Measurements from ENCODE around the gene FCSK. TPM values are rescaled to one million over a fixed set of nuclear protein-coding genes. Genes with fewer than 3 reads are reported as not detected.
"Not testable (repeated sequence)": the region's sequence is repeated elsewhere in the genome, so short reads cannot be mapped to it uniquely, and the experiment has no call there.

Gene FCSK
- total RNA-seq, 1 experiment from 2014 or later = 12.9 TPM

DNA sequence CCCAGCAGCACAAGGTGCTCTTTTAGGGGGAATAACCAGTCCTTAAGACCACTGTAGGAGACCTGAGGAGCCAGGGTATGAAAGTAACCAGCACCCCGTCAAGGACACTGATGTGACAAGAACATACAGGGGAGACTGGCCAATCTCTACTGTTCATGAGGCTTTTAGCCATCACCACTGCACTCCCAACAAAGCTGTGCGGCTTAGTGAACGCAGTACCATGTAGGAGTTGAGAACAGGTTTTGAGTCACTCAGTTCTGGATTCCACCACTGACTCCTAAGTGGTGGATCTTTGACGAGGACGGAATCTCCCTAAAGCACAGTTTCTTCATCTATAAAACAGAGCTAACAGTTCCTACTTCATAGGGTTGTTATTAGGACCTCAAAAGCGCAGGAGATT lies 42.1 kb downstream of the FCSK start:
- in situ Hi-C loops (cut with HindIII; ENCODE audit: low sequenced_read_pairs) = no loop called here
- no peak for DNase-seq (ENCODE audit: low spot score)

DNA sequence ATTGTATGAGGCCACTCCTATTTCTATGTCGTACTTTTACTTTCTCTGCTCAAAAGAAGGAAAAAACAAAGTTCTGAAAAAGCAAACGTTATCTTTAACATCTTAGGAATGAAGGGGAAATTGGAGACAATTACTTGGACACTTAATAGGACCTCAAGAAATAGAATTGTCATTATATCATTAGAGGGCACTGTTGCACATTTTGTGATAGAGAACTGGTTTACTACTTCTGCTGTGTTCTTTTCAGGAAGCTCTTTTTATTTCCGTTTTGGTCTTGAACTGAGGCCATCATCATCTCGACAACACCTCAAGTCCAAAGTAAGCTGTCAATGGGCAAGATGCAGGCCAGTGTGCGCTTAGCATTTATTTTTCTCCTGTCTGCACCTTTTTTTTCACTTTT lies 54.4 kb downstream of the FCSK start:
- no peak for DNase-seq (ENCODE audit: low spot score)
- in situ Hi-C loops (cut with HindIII; ENCODE audit: low sequenced_read_pairs) = no loop called here

DNA sequence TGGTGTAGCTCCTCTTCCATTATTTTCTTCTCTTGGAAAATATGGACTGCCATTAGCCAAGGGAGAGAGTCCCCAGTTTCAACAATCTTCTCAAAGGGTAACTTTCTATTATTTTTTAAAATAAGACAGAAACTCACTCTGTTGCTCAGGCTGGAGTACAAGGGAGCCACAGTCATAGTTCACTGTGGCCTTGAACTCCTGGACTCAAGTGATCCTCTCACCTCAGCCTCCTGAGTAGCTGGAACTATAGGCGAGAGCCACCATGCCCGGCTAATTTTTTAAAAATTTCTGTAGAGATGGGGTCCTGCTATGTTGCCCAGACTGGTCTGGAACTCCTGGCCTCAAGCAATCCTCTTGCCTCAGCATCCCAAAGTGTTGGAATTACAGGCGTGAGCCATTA lies 55.8 kb downstream of the FCSK start:
- no peak for DNase-seq (ENCODE audit: low spot score)
- in situ Hi-C loops (cut with HindIII; ENCODE audit: low sequenced_read_pairs) = no loop called here

DNA sequence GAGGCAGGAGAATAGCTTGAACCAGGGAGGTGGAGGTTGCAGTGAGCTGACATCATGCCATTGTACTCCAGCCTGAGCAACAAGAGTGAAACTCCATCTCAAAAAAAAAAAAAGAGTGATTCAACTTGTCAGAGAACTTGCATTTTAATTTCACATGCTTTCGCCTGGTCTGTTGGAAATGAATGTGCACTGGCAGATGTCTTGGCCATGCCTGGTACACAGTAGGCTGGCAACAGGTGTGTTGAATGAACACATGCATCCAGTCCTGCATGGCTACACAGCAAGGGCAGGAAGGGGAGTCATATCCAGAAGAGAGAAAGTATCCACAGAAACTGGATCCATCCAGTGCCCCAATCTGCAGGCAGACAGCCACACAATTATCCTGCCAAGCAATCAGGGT lies 57.4 kb downstream of the FCSK start:
- in situ Hi-C loops (cut with HindIII; ENCODE audit: low sequenced_read_pairs) = no loop called here
- no peak for DNase-seq (ENCODE audit: low spot score)

DNA sequence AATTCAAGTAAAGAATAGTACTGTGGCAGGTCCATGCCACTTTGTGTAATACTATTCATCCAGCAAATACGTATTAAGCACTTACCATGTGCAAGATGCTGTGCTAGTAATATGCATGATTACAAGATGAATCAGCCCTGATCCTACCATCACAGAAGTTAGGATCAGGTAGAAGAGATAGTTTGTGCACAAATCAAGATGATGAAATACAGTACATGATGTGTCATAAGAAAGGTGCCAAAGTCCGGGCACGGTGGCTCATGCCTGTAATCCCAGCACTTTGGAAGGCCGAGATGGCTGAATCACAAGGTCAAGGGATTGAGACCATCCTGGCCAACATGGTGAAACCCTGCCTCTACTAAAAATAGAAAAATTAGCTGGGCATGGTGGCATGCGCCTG lies 58.1 kb downstream of the FCSK start:
- no peak for DNase-seq (ENCODE audit: low spot score)

DNA sequence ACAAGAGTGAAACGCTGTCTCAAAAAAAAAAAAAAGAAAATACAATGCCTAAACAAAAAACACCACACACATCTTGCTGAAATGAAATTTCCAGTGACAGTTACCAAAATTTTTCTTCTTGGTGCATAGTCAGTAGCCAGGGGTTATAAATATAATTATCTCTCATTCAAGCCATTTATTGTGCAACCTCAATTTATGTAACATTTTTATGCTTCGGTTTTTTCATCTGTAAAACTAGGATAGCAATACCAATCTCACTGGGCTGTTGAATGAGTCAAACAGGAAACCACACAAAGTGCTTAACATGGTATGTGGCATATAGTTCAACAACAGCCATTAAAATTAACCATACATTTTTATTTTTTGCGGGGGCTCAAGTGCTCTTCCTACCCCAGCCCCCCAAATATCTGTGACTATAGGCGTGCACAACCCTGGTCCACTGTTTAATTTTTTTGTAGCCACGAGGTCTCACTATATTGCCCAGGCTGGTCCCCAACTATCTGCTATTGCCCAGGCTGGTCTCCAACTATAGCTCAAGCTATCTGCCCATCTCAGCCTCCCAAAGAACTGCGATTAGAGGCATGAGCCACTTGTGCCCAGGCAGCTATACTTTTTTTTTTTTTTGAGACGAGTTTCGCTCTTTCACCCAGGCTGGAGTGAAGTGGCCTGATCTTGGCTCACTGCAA lies 66.4 kb downstream of the FCSK start:
- in situ Hi-C loops (cut with HindIII; ENCODE audit: low sequenced_read_pairs) = no loop called here
- no peak for DNase-seq (ENCODE audit: low spot score)

More for the DNA sequence above, 58.1 kb downstream of the FCSK start:
- in situ Hi-C loops (cut with HindIII; ENCODE audit: low sequenced_read_pairs) = no loop called here

DNA sequence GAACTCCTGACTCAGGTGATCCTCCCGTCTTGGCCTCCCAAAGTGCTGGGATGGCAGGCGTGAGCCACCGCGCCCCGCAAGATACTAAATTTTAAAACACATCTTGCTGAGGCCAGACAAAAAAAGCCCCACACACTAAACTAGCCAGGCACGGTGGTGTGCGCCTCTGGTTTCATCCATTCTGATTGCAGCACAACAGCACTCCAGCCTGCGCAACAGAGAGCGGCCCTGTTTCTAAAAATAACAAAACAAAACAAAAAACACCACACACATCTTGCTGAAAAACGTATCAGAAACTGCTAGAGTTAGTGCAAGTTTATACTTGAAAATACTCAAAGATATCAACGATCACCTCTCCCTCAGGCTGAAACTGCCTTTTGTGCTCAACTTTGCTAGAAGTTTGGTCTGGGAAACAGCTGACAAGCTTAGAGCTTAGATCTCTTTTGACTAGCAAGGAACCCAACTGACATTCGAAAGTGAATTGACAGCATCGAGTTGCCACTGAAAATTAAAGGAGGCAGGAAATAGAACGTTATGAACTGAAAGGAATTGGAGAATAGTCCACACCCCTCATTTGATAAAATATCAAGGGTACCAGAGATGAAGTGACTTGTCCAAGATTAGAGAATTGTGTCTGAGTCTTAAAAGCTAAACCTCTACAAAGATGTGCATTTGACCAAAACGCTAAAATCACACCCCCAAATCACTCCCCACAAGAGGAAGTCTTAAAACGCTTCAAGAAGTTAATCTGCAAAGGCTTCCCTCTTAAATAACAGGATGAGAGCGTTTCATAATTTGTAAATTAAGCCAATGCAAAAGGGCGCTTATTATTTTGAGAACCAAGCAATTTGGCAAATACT lies 68.1 kb downstream of the FCSK start:
- in situ Hi-C loops (cut with HindIII; ENCODE audit: low sequenced_read_pairs) = no loop called here
- DNase-seq (ENCODE audit: low spot score) = no peak

DNA sequence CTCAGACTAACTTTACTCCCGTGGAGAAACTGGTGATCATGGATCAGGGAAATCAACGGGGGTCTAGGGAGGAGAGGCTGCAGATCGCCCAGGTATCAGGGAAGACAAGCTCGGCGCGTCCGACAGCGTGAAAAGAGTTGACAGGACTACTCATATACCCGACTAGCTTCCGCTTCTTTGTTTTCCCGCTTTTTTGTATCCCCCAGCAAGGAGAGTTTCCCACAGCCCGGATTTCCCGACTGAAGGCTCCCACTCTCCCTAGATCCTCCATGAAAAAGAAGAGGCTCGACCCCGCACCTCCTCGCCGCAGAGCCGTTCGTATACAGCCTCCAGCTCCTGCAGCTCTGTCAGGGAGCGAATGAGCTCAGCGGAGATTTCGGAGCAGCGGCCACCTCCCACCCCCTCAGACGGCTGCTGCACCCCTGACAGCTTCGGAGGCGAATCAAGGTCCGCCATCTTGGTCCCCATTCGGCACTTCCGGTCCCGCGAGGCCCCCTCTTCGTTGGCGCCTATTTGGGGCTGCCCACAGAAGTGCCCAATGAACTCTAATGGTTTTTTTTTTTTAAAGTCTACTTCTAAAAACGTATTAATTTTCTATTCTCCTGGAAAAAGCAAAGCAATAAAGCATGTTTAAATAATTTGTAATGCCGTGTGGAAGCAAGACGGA lies 68.8 kb downstream of the FCSK start, which contains the start of gene COG4:
Gene COG4 (minus strand): TSS at position 479 of the 667 bp plus-strand sequence. CDS start 11 bp downstream, at position 468.
- in situ Hi-C loops (cut with HindIII; ENCODE audit: low sequenced_read_pairs) = no loop called here
- peak; percentile 88 for DNase-seq (ENCODE audit: low spot score)

DNA sequence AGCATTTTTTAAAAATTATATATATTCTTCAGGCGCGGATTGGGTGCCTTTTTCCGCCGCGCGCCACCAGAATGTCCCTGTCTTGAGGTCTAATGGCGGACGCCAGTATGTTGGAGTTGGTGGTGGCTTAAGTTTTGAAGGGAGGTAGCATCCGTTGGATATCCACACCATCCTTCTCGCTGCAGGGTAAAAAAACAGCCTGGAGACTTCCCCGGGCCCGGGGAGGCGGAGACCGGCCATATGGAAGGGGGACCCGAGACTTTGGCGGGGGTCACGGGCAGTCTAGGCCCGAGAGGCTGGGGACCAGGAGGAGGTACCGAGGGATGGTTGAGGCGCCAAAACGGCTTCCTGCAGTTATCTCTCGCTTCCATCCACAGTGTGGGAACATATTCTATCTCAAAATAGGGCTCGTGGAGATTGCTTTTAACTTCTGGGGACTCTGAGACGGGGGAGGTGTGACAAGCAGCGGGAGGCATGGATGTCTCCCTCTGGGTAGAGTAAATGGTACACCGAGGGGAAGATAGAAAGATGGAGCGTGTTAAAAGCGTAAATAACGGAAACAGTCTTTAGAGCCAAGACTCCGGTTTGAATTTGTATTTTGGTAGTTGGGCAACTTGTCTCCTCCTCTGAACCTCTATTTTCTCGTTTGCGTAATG lies 69.5 kb downstream of the FCSK start, which contains the start of gene SF3B3:
Gene SF3B3 (plus strand): TSS at position 74 of the 656 bp plus-strand sequence. CDS start 2,841 bp downstream, outside the sequence.
- in situ Hi-C loops (cut with HindIII; ENCODE audit: low sequenced_read_pairs) = no loop called here
- peak; percentile 82 for DNase-seq (ENCODE audit: low spot score)

DNA sequence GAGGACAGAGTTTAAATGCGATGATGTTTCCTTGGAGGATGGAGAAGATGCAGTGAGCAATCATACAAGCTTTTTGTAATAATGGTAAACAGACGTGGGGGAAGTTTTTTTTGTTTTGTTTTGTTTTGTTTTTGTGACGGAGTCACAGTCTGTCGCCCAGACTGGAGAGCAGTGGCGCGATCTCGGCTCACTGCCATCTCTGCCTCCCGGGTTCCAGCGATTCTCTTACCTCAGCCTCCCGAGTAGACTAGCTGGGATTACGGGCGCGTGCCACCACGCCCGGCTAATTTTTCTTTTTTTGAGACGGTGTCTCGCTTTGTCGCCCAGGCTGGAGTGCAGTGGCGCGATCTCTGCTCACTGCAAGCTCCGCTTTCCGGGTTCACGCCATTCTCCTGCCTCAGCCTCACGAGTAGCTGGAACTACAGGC lies 70.0 kb downstream of the FCSK start:
- DNase-seq (ENCODE audit: low spot score) = peak; percentile 34
- in situ Hi-C loops (cut with HindIII; ENCODE audit: low sequenced_read_pairs) = not testable (repeated sequence)

DNA sequence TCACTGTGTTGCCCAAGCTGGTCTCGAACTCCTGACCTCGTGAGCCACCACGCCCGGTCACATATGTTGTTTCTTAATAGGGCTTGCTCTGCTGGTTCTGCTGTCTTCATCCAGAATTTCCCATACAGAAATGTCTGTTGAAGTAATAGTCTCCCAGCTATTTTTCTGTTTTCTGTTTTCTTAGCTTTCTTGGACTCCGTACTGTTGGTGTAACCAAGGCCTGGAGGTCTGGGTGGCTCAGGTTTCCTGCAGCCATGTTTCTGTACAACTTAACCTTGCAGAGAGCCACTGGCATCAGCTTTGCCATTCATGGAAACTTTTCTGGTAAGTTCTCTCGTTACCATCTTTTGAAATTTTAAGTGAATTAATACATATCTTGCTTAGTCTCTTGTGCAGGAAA lies 72.0 kb downstream of the FCSK start:
- in situ Hi-C loops (cut with HindIII; ENCODE audit: low sequenced_read_pairs) = no loop called here
- DNase-seq (ENCODE audit: low spot score) = no peak

DNA sequence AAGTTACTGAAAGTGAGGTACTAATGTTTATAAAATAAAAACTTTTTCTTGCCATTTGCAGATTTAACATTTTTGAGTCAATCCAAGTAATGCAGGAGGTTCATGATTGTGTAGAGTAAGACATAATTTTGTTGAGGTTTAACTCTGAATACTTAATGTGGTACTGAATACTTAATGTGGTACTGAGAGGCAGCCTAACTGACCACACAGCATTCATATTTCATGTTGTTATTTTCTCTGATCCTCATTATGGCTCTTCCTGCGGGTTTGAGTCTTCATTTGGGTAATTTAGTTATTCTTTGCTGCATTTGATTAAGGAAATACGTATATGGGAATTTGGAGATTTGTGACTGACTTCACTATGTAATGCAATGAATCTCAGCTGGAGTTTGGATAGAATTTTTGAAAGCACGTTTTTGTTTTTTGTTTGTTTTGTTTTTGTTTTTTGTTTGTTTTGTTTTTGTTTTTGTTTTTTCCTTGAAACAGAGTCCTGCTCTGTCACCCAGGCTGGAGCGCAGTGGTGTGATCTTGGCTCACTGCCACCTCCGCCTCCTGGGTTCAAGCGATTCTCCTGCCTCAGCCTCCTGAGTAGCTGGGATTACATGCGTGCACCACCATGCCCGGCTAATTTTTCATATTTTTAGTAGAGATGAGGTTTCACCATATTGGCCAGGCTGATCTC lies 73.1 kb downstream of the FCSK start:
- in situ Hi-C loops (cut with HindIII; ENCODE audit: low sequenced_read_pairs) = no loop called here
- DNase-seq (ENCODE audit: low spot score) = no peak

DNA sequence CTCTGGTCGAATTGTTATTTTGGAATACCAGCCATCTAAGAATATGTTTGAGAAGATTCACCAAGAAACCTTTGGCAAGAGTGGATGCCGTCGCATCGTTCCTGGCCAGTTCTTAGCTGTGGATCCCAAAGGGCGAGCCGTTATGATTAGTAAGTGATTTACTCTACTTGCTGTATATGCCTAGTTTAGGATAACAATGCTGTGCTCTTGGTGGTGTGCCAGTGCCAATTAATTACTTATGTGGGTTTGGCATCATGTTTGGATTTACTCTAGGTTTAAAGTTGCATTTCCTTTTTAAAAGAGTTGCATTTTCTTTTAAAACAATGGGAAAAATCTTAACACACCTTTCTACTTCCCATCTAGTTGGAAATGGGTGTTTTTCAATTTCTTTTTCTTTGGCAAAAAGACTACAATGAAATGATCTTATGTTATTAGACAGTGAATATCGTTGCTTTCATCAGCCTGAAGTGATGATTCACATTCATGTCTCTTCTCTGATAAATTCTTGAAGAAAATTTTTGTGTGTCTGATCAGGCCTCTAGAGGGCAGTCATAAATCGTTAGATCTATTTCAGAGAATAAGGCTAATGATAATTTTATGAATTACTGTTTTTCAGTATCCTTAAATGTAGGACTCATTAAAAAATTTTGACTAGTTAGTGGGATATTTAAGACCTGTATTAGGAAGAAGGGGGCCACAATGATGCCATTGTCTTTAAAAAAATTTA lies 74.8 kb downstream of the FCSK start:
- in situ Hi-C loops (cut with HindIII; ENCODE audit: low sequenced_read_pairs) = no loop called here

More for the DNA sequence above, 74.8 kb downstream of the FCSK start:
- peak; percentile 73 for DNase-seq (ENCODE audit: low spot score)

Other genes with a start within 250 kb of the FCSK start
- 29.6 and 37.5 TPM in 2 replicates for gene EXOSC6, start 202.7 kb upstream of the FCSK start, total RNA-seq (2014; rRNA removed; shearing (Covaris generic))
- gene AARS1, start 165.1 kb upstream of the FCSK start, total RNA-seq (2014; rRNA removed; shearing (Covaris generic)) = 73.5 and 95.4 TPM in 2 replicates
- gene DDX19B, start 155.4 kb upstream of the FCSK start, total RNA-seq (2014; rRNA removed; shearing (Covaris generic)) = 40.9 and 65.2 TPM in 2 replicates
- gene DDX19A, start 107.7 kb upstream of the FCSK start, total RNA-seq (2014; rRNA removed; shearing (Covaris generic)) = 39.3 and 69.5 TPM in 2 replicates
- 32.7 and 35.9 TPM in 2 replicates for gene ST3GAL2, start 15.5 kb upstream of the FCSK start, total RNA-seq (2014; rRNA removed; shearing (Covaris generic))
- 79.5 and 97.0 TPM in 2 replicates for gene COG4, start 69.0 kb downstream of the FCSK start, total RNA-seq (2014; rRNA removed; shearing (Covaris generic))
- gene SF3B3, start 69.2 kb downstream of the FCSK start, total RNA-seq (2014; rRNA removed; shearing (Covaris generic)) = 43.6 and 98.0 TPM in 2 replicates
- gene IL34, start 192.0 kb downstream of the FCSK start, total RNA-seq (2014; rRNA removed; shearing (Covaris generic)) = 3.4 and 5.1 TPM in 2 replicates
- gene MTSS2, start 231.5 kb downstream of the FCSK start, total RNA-seq (2014; rRNA removed; shearing (Covaris generic)) = 15.6 and 46.7 TPM in 2 replicates